Nephron progenitor cell (in vitro differentiated cells): ENCODE results near the gene IL17D.
"Not testable (repeated sequence)": the region's sequence is repeated elsewhere in the genome, so short reads cannot be mapped to it uniquely, and the experiment has no call there.

Experiments
- DNase-seq: peaks from one replicate; pipeline ENCODE4 v3.0.0; 2021
- H3K27ac Mint-ChIP-seq: 2 replicates; pipeline ENCODE4 v1.8.0; 2021; ENCODE audit warnings: mild to moderate bottlenecking, moderate library complexity, mixed read lengths
- H3K27me3 Mint-ChIP-seq: 2 replicates; pipeline ENCODE4 v1.8.0; 2021; ENCODE audit warnings: mild to moderate bottlenecking, low read depth, mixed read lengths; ENCODE audit not compliant: poor library complexity
- H3K36me3 Mint-ChIP-seq: 2 replicates; pipeline ENCODE4 v1.8.0; 2021; ENCODE audit warnings: low read depth, mixed read lengths
- H3K4me1 Mint-ChIP-seq: 2 replicates; pipeline ENCODE4 v1.8.0; 2021; ENCODE audit warnings: mixed read lengths
- H3K4me3 Mint-ChIP-seq: 2 replicates; pipeline ENCODE4 v1.8.0; 2021; ENCODE audit warnings: mild to moderate bottlenecking, moderate library complexity, mixed read lengths
- H3K9me3 Mint-ChIP-seq: 2 replicates; pipeline ENCODE4 v1.8.0; 2021; ENCODE audit warnings: mild to moderate bottlenecking, moderate library complexity, mixed read lengths
- TF ChIP-seq, protein P1 (sequence below): fragments of 200-600 bp; sonication (generic); IDR thresholded peaks from 2 replicates; pipeline ENCODE4 v1.5.0; 2021; ENCODE audit warnings: antibody characterized with exemption

Gene IL17D

DNA sequence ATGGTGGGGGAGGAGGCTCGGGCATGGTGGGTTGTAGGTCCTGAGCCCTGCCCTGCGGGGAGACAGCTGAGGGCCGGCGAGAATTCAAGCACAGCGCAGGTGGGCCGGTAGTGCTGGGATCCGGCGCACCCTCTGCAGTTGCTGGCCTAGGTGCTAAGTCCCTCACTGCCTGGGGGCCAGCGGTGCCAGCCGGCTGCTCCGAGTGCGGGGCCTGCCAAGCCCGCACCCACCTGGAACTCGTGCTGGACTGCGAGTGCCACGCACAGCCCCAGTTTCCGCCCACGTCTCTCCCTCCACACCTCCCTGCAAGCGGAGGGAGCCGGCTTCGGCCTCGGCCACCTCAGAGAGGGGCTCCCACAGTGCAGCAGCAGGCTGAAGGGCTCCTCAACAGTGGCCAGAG, 36.5 kb downstream of the IL17D start:
- DNase-seq = no peak
- H3K9me3 Mint-ChIP-seq = peaks cover 32% of the 10 kb centered on the region

GRCh38 chr13:20743830-20744404, 40.4 kb downstream of the IL17D start:
- H3K4me1 Mint-ChIP-seq, H3K27me3 Mint-ChIP-seq, H3K27ac Mint-ChIP-seq, H3K4me3 Mint-ChIP-seq, DNase-seq: not testable (repeated sequence)
- peaks cover 56% of the 10 kb centered on the region for H3K9me3 Mint-ChIP-seq
- peaks cover 68% of the 10 kb centered on the region for H3K36me3 Mint-ChIP-seq

More for the DNA sequence above, 36.5 kb downstream of the IL17D start:
- Mint-ChIP-seq H3K36me3 (peaks cover 57% of the 10 kb centered on the region), H3K27me3 (peaks cover 3% of the 10 kb centered on the region), H3K4me1 (no peaks in the 10 kb centered on the region), H3K27ac (no peak overlapping the region), H3K4me3 (no peak overlapping the region)
- TF ChIP-seq, protein P1, sequence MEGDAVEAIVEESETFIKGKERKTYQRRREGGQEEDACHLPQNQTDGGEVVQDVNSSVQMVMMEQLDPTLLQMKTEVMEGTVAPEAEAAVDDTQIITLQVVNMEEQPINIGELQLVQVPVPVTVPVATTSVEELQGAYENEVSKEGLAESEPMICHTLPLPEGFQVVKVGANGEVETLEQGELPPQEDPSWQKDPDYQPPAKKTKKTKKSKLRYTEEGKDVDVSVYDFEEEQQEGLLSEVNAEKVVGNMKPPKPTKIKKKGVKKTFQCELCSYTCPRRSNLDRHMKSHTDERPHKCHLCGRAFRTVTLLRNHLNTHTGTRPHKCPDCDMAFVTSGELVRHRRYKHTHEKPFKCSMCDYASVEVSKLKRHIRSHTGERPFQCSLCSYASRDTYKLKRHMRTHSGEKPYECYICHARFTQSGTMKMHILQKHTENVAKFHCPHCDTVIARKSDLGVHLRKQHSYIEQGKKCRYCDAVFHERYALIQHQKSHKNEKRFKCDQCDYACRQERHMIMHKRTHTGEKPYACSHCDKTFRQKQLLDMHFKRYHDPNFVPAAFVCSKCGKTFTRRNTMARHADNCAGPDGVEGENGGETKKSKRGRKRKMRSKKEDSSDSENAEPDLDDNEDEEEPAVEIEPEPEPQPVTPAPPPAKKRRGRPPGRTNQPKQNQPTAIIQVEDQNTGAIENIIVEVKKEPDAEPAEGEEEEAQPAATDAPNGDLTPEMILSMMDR = no peak

- H3K9me3 Mint-ChIP-seq = peaks cover 90% of the 10 kb centered on the region
- H3K4me1 Mint-ChIP-seq = no peaks in the 10 kb centered on the region
- H3K4me3 Mint-ChIP-seq = no peak overlapping the region
- TF ChIP-seq, protein P1 = no peak
- H3K27me3 Mint-ChIP-seq = no peaks in the 10 kb centered on the region
- H3K27ac Mint-ChIP-seq = no peak overlapping the region
- peaks cover 69% of the 10 kb centered on the region for H3K36me3 Mint-ChIP-seq
- DNase-seq = no peak
Measured at GRCh38 chr13:20749377-20749776, 45.9 kb downstream of the IL17D start.

DNA sequence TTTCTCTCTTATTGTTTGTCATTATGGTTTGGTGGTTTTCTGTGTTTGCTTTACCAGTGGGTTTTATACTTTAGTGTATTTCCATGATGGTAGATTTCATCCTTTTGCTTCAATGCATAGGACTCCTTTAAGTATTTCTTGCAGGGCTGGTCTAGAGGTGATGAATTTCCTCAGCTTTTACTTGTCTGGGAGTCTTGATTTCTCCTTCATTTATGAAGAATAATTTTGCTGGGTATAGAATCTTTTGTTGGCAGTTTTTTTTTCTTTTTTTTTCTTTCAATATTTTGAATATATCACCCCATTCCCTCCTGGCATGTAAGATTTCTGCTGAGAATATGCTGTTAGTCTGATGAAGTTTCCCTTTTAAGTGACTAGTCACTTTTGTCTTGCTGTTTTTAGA, 50.5 kb downstream of the IL17D start:
- TF ChIP-seq, protein P1 = no peak
- Mint-ChIP-seq H3K4me1 (no peaks in the 10 kb centered on the region), H3K4me3 (no peak overlapping the region), H3K27ac (no peak overlapping the region), H3K36me3 (peaks cover 80% of the 10 kb centered on the region), H3K9me3 (peaks cover 100% of the 10 kb centered on the region), H3K27me3 (peaks cover 3% of the 10 kb centered on the region)
- no peak for DNase-seq

DNA sequence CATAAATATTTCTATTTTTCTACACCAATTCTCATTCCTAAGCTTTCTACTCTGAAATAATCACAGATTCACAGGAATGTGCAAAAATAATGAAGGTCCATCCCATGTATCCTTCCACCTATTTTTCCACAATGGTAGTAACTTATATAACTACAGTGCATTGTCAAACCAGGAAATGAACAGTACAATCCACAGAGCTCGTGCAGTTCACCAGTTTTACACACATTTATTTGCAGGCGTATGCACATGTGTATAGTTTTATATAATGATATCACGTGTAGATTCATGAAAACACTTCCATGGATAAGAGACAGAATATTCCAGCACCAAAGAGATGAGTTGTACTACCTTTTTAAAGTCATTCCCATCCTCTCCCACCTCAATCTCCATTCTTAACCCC, 57.4 kb downstream of the IL17D start:
- no peak overlapping the region for H3K4me3 Mint-ChIP-seq
- DNase-seq = no peak
- H3K27me3 Mint-ChIP-seq = peaks cover 6% of the 10 kb centered on the region
- TF ChIP-seq, protein P1 = no peak
- H3K9me3 Mint-ChIP-seq = peaks cover 44% of the 10 kb centered on the region
- no peaks in the 10 kb centered on the region for H3K4me1 Mint-ChIP-seq
- H3K27ac Mint-ChIP-seq = no peak overlapping the region
- H3K36me3 Mint-ChIP-seq = peaks cover 37% of the 10 kb centered on the region

- H3K27me3 Mint-ChIP-seq = no peaks in the 10 kb centered on the region
- peaks cover 3% of the 10 kb centered on the region for H3K4me1 Mint-ChIP-seq
- peaks cover 57% of the 10 kb centered on the region for H3K9me3 Mint-ChIP-seq
- peaks cover 59% of the 10 kb centered on the region for H3K36me3 Mint-ChIP-seq
- H3K27ac Mint-ChIP-seq = no peak overlapping the region
- TF ChIP-seq, protein P1 = no peak
- DNase-seq = no peak
- no peak overlapping the region for H3K4me3 Mint-ChIP-seq
Measured at GRCh38 chr13:20767309-20767943, 63.9 kb downstream of the IL17D start.
